Activated naive CD4-positive, alpha-beta T cell treated with anti-CD3 and anti-CD28 coated beads, Interleukin-2, amount 50 U/mL, for 24 hours (primary cell): ENCODE results near the gene MALRD1.

Source experiments
- H3K27ac Mint-ChIP-seq: one replicate; pipeline ENCODE4 v1.8.0; 2021; ENCODE audit warnings: mild to moderate bottlenecking, mixed read lengths
- H3K27me3 Mint-ChIP-seq: one replicate; pipeline ENCODE4 v1.8.0; 2021; ENCODE audit warnings: mixed read lengths
- H3K36me3 Mint-ChIP-seq: one replicate; pipeline ENCODE4 v1.8.0; 2021; ENCODE audit warnings: mixed read lengths
- H3K4me1 Mint-ChIP-seq: one replicate; pipeline ENCODE4 v1.8.0; 2021; ENCODE audit warnings: mixed read lengths
- H3K4me3 Mint-ChIP-seq: one replicate; pipeline ENCODE4 v1.8.0; 2021; ENCODE audit warnings: mild to moderate bottlenecking, mixed read lengths
- H3K9me3 Mint-ChIP-seq: one replicate; pipeline ENCODE4 v1.8.0; 2021; ENCODE audit warnings: mixed read lengths

The MALRD1 gene

DNA sequence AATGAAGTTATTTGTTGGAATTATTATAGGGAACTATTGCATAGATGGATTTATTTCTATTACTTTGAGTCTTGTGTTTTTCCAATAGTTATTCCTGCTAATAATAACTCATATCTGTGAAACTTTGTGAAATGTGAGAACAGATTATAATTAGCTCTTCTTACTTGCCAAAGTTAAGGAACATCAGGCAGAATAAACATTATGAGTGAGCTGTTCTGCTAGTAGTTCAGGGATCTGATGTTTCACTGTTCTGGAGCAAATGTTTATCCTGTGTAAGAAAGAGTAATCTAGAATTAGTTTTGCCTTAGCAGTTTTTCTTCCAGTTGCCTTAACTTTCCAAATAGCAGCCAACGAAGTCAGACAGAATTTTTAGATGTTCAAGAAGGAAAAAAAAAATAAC, 522.4 kb downstream of the MALRD1 start:
- Mint-ChIP-seq H3K4me3 (no peak overlapping the region), H3K27ac (no peak overlapping the region), H3K4me1 (no peaks in the 10 kb centered on the region), H3K36me3 (no peaks in the 10 kb centered on the region), H3K27me3 (no peaks in the 10 kb centered on the region), H3K9me3 (peaks cover 11% of the 10 kb centered on the region)

GRCh38 chr10:19572056-19572455, 523.5 kb downstream of the MALRD1 start:
- Mint-ChIP-seq H3K27ac (no peak overlapping the region), H3K36me3 (no peaks in the 10 kb centered on the region), H3K27me3 (no peaks in the 10 kb centered on the region), H3K4me3 (no peak overlapping the region), H3K9me3 (peaks cover 11% of the 10 kb centered on the region), H3K4me1 (no peaks in the 10 kb centered on the region)

DNA sequence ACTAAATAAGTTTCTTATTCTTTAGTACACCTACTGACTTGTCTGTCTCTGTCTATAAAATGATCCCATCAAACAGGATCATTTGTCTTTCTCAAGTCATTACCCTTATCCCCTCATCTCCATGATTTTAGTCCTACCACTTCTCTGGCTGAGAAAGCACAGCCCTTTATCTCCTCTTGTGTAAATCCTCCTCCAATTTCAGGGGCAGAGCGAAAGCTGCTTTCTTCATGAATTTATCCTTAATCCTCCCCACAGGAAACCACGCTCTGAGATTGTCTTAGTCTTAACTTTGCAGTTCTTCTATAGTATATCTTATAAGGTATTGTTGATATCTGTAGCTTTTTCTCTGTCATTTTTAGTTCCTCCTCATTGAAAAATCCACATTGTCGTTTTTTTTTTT, 528.0 kb downstream of the MALRD1 start:
- Mint-ChIP-seq H3K4me3 (no peak overlapping the region), H3K27ac (no peak overlapping the region), H3K4me1 (no peaks in the 10 kb centered on the region), H3K27me3 (no peaks in the 10 kb centered on the region), H3K36me3 (no peaks in the 10 kb centered on the region), H3K9me3 (peaks cover 11% of the 10 kb centered on the region)

GRCh38 chr10:19577381-19577780, 528.8 kb downstream of the MALRD1 start:
- no peak overlapping the region for H3K4me3 Mint-ChIP-seq
- H3K4me1 Mint-ChIP-seq, result no peaks in the 10 kb centered on the region
- H3K9me3 Mint-ChIP-seq, result peaks cover 5% of the 10 kb centered on the region
- H3K27me3 Mint-ChIP-seq, result no peaks in the 10 kb centered on the region
- no peaks in the 10 kb centered on the region for H3K36me3 Mint-ChIP-seq
- H3K27ac Mint-ChIP-seq, result no peak overlapping the region

DNA sequence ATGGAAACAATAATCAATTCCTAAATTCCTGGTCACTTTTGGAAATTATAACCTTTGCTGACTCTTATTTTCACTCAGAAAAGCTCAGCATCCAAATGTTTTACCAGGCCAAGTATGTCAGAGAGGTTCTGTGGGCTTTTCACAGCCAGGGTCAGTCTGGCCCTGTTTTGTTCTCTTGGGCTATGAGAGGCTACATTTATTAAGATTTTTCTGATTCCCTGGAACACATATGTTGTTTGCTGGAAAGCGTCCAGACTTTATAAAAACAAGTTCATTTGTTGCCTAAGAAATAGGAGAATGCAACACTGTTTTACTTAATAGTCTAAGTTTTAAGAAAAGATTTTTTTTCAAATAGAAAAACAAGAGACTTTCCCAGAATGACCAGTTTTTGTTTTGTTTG, 529.2 kb downstream of the MALRD1 start:
- Mint-ChIP-seq H3K9me3 (peaks cover 5% of the 10 kb centered on the region), H3K4me1 (no peaks in the 10 kb centered on the region), H3K36me3 (no peaks in the 10 kb centered on the region), H3K27me3 (no peaks in the 10 kb centered on the region), H3K4me3 (no peak overlapping the region), H3K27ac (no peak overlapping the region)

- no peaks in the 10 kb centered on the region for H3K36me3 Mint-ChIP-seq
- H3K4me3 Mint-ChIP-seq, result no peak overlapping the region
- no peak overlapping the region for H3K27ac Mint-ChIP-seq
- no peaks in the 10 kb centered on the region for H3K27me3 Mint-ChIP-seq
- peaks cover 5% of the 10 kb centered on the region for H3K9me3 Mint-ChIP-seq
- no peaks in the 10 kb centered on the region for H3K4me1 Mint-ChIP-seq
Measured at GRCh38 chr10:19578571-19578970, 530.0 kb downstream of the MALRD1 start.

DNA sequence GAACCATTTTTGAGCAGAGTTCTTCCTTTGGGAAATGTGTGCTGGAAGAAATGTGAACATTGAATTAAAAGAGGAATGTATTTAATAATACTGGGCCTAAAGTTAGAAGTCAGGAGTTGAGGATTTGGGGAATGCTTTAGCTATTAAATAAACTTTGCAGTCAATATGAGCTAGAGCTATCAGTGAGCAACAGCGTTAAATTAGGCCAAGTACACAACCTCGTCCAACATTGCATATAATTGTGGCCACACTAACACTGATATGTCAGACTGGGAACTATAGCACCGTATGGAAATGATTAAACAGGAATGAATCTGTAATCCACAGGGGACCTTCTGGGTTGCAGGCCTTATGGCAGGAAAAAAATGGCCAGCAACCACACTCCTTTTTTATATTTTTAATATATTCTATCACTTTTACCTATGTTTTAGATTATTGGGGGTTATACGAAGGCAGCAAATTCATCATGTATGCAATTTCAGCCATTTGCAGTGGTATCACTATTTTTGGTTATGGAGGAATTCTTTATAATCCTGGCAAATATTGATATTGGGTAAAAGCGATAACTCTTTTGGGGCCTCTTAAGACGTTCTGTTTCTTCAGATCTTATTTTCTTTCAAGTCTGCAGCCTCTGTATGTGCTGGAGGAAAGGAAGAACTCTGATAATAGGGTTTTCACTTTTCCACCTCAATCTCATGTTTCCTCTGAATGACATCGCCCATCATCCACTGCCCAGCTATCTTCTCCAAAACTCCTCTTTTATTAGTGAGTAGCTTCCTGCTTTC, 531.4 kb downstream of the MALRD1 start:
- Mint-ChIP-seq H3K36me3 (no peaks in the 10 kb centered on the region), H3K27ac (no peak overlapping the region), H3K4me3 (no peak overlapping the region), H3K27me3 (no peaks in the 10 kb centered on the region), H3K9me3 (no peaks in the 10 kb centered on the region), H3K4me1 (no peaks in the 10 kb centered on the region)

DNA sequence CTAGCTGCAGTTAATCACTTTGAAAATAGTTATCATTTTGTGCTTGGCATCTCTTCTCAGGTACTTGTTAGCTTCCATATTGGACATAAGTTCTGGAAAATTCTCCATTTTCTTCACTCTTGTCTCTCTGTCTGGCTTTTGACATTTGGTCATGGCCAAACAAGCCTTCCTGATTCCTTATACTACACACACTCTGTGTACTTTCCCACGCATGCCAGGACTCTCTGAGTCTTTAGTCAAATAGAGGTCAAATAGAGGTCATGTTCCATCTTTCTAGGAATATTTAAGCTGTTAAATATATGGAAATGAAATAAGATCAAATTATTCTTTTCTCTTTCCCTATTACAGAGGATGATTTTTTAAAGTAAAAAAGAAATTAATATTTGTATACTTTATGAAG, 532.1 kb downstream of the MALRD1 start:
- H3K4me3 Mint-ChIP-seq, result no peak overlapping the region
- no peaks in the 10 kb centered on the region for H3K4me1 Mint-ChIP-seq
- no peaks in the 10 kb centered on the region for H3K27me3 Mint-ChIP-seq
- H3K27ac Mint-ChIP-seq, result no peak overlapping the region
- no peaks in the 10 kb centered on the region for H3K36me3 Mint-ChIP-seq
- H3K9me3 Mint-ChIP-seq, result no peaks in the 10 kb centered on the region

DNA sequence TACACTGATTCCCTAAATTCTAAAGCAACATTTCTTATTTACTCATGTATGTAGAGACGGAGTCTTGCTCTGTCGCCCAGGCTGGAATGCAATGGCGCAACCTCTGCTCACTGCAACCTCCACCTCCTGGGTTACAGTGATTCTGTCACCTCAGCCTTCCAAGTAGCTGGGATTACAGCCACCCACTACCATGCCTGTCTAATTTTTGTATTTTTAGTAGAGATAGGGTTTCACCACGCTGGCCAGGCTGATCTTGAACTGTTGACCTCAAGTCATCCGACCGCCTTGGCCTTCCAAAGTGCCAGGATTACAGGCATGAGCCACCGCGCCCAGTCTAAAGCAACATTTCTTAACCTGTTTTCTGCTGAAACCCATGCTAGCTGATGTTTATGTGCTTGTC, 540.0 kb downstream of the MALRD1 start:
- H3K4me1 Mint-ChIP-seq, result no peaks in the 10 kb centered on the region
- H3K36me3 Mint-ChIP-seq, result no peaks in the 10 kb centered on the region
- no peak overlapping the region for H3K27ac Mint-ChIP-seq
- no peaks in the 10 kb centered on the region for H3K9me3 Mint-ChIP-seq
- no peak overlapping the region for H3K4me3 Mint-ChIP-seq
- H3K27me3 Mint-ChIP-seq, result no peaks in the 10 kb centered on the region

DNA sequence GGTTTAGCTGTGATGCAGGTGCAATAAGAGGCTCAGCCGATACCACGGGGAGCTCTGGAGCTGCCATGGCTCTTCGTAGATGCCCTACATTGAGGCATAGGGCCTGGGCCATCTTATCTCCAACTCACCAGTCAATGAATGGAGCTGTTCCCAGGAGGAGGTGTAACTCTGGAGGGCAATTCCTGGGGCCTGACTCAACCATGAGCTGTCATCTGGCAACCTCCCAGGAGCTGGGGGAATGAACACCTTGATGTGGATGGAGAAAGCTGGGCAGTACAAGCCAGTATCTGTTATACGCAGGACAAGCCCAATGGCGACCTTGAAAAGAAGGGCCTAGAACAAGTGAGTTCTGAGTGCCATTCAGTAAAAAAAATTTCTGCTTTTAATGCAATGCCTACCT, 543.7 kb downstream of the MALRD1 start:
- H3K27me3 Mint-ChIP-seq, result no peaks in the 10 kb centered on the region
- H3K27ac Mint-ChIP-seq, result no peak overlapping the region
- H3K4me1 Mint-ChIP-seq, result no peaks in the 10 kb centered on the region
- H3K4me3 Mint-ChIP-seq, result no peak overlapping the region
- no peaks in the 10 kb centered on the region for H3K36me3 Mint-ChIP-seq
- H3K9me3 Mint-ChIP-seq, result no peaks in the 10 kb centered on the region

DNA sequence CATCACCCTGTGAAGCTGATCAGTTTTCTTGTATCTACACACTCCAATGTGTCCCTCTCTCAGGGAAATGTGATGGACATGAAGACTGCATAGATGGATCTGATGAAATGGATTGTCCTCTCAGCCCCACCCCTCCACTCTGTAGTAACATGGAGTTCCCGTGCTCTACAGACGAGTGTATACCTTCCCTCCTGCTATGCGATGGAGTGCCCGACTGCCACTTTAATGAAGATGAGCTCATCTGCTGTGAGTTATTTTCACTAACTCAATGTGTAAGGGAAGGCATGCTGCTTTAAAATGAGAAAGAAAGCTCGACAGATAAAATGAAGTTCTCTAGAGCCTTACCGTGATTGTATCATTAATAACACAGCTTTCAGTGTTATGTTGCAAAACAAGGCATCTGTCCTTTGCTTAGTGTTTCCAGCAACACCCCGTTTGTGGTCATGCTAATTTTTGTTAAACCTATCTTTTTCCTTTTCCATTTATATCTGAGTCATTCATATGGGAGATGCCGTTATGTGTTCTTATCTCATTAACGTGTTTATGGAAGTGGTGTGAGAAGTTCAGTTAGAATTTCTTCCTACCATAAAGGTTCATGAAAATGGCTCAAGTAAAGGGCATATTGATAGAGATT, 546.7 kb downstream of the MALRD1 start:
- Mint-ChIP-seq H3K36me3 (no peaks in the 10 kb centered on the region), H3K9me3 (peaks cover 6% of the 10 kb centered on the region)

GRCh38 chr10:19605806-19606205, 557.2 kb downstream of the MALRD1 start:
- H3K9me3 Mint-ChIP-seq, result peaks cover 5% of the 10 kb centered on the region
- H3K4me1 Mint-ChIP-seq, result no peaks in the 10 kb centered on the region
- no peaks in the 10 kb centered on the region for H3K36me3 Mint-ChIP-seq
- H3K4me3 Mint-ChIP-seq, result no peak overlapping the region
- no peaks in the 10 kb centered on the region for H3K27me3 Mint-ChIP-seq
- no peak overlapping the region for H3K27ac Mint-ChIP-seq

More for the DNA sequence above, 546.7 kb downstream of the MALRD1 start:
- no peak overlapping the region for H3K27ac Mint-ChIP-seq
- H3K4me3 Mint-ChIP-seq, result no peak overlapping the region
- H3K4me1 Mint-ChIP-seq, result no peaks in the 10 kb centered on the region
- H3K27me3 Mint-ChIP-seq, result no peaks in the 10 kb centered on the region

GRCh38 chr10:19606968-19607367, 558.4 kb downstream of the MALRD1 start:
- H3K27me3 Mint-ChIP-seq, result no peaks in the 10 kb centered on the region
- H3K27ac Mint-ChIP-seq, result no peak overlapping the region
- H3K4me1 Mint-ChIP-seq, result no peaks in the 10 kb centered on the region
- H3K4me3 Mint-ChIP-seq, result no peak overlapping the region
- H3K9me3 Mint-ChIP-seq, result peaks cover 5% of the 10 kb centered on the region
- H3K36me3 Mint-ChIP-seq, result no peaks in the 10 kb centered on the region

GRCh38 chr10:19611775-19612174, 563.2 kb downstream of the MALRD1 start:
- H3K36me3 Mint-ChIP-seq, result no peaks in the 10 kb centered on the region
- no peak overlapping the region for H3K4me3 Mint-ChIP-seq
- no peaks in the 10 kb centered on the region for H3K27me3 Mint-ChIP-seq
- H3K9me3 Mint-ChIP-seq, result peaks cover 5% of the 10 kb centered on the region
- no peak overlapping the region for H3K27ac Mint-ChIP-seq
- H3K4me1 Mint-ChIP-seq, result no peaks in the 10 kb centered on the region

GRCh38 chr10:19616966-19617365, 568.4 kb downstream of the MALRD1 start:
- Mint-ChIP-seq H3K36me3 (no peaks in the 10 kb centered on the region), H3K4me1 (no peaks in the 10 kb centered on the region), H3K27ac (no peak overlapping the region), H3K27me3 (no peaks in the 10 kb centered on the region), H3K9me3 (no peaks in the 10 kb centered on the region), H3K4me3 (no peak overlapping the region)

- H3K4me1 Mint-ChIP-seq, result no peaks in the 10 kb centered on the region
- H3K27ac Mint-ChIP-seq, result no peak overlapping the region
- H3K36me3 Mint-ChIP-seq, result no peaks in the 10 kb centered on the region
- H3K4me3 Mint-ChIP-seq, result no peak overlapping the region
- H3K9me3 Mint-ChIP-seq, result no peaks in the 10 kb centered on the region
- H3K27me3 Mint-ChIP-seq, result no peaks in the 10 kb centered on the region
Measured at GRCh38 chr10:19620811-19621210, 572.2 kb downstream of the MALRD1 start.

DNA sequence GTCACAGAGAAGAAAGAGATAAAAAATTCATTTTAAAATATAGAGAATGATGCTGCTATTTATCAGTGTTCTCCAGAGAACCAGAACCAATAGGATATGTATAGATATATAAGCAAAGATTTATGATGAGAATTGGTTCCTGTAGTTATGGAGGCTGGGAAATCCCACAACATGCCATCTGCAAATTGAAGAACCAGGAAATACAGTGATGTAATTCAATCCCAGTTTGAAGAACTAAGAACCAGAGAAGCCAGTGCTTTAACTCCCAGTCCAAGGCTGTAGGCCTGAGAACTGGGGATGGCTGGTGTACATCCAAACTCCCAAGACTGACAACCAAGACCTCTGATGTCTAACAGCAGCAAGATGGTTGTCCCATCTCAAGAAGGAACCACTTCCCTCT, 574.7 kb downstream of the MALRD1 start:
- H3K4me1 Mint-ChIP-seq, result no peaks in the 10 kb centered on the region
- no peaks in the 10 kb centered on the region for H3K36me3 Mint-ChIP-seq

More for the DNA sequence above, 574.7 kb downstream of the MALRD1 start:
- Mint-ChIP-seq H3K27me3 (no peaks in the 10 kb centered on the region), H3K9me3 (no peaks in the 10 kb centered on the region), H3K4me3 (no peak overlapping the region), H3K27ac (no peak overlapping the region)
